Peyer's patch (tissue), 4 donors: ENCODE data around the gene TEX26.

Experiments
- POLR2A ChIP-seq, 2 donors: fragments of 450-650 bp; IDR thresholded peaks; one replicate each; pipeline ENCODE4 v1.5.1; 2017; ENCODE audit warnings: antibody characterized with exemption in 2 of 2, mild to moderate bottlenecking in 2 of 2, moderate library complexity in 2 of 2
- TF ChIP-seq, protein P1 (sequence below), 6 experiments: fragments of 450-650 bp in 4 of 6; fragments of 200-600 bp in 2 of 6; sonication (generic) in 1 of 6; IDR thresholded peaks; one replicate each; pipeline ENCODE4 v1.5.1; 2017 to 2019; ENCODE audit warnings: antibody characterized with exemption in 6 of 6, mild to moderate bottlenecking in 3 of 6, moderate library complexity in 1 of 6

DNA sequence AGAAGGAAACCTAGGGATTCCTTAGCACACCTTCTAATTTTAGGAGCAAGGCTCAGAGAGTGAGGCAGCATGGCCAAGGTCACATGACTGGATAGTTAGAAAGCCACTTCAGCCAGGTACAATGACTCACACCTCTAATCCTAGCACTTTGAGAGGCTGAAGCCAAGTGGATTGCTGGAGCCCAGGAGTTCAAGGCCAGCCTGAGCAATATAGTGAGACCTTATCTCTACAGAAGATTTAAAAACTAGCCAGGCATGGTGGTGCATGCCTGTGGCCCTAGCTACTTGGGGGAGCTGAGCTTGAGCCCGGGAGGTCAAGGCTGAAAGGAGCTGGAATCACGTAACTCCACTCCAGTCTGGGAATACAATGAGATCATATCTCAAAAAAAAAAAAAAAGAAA, 69.2 kb downstream of the TEX26 start:
- no peak for TF ChIP-seq POLR2A (IDR thresholded peaks at IDR 0.05)
- TF ChIP-seq, protein P1, sequence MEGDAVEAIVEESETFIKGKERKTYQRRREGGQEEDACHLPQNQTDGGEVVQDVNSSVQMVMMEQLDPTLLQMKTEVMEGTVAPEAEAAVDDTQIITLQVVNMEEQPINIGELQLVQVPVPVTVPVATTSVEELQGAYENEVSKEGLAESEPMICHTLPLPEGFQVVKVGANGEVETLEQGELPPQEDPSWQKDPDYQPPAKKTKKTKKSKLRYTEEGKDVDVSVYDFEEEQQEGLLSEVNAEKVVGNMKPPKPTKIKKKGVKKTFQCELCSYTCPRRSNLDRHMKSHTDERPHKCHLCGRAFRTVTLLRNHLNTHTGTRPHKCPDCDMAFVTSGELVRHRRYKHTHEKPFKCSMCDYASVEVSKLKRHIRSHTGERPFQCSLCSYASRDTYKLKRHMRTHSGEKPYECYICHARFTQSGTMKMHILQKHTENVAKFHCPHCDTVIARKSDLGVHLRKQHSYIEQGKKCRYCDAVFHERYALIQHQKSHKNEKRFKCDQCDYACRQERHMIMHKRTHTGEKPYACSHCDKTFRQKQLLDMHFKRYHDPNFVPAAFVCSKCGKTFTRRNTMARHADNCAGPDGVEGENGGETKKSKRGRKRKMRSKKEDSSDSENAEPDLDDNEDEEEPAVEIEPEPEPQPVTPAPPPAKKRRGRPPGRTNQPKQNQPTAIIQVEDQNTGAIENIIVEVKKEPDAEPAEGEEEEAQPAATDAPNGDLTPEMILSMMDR (IDR thresholded peaks at IDR 0.05), result no peak
